HG02571 (cell line): ENCODE data around the gene AGPAT3.

Source experiments
- ATAC-seq: cut with Tn5 transposase; IDR thresholded peaks from one replicate; pipeline ENCODE4 v1.9.1; 2021; ENCODE audit warnings: mild to moderate bottlenecking, moderate library complexity; ENCODE audit not compliant: unreplicated experiment

Gene AGPAT3

DNA sequence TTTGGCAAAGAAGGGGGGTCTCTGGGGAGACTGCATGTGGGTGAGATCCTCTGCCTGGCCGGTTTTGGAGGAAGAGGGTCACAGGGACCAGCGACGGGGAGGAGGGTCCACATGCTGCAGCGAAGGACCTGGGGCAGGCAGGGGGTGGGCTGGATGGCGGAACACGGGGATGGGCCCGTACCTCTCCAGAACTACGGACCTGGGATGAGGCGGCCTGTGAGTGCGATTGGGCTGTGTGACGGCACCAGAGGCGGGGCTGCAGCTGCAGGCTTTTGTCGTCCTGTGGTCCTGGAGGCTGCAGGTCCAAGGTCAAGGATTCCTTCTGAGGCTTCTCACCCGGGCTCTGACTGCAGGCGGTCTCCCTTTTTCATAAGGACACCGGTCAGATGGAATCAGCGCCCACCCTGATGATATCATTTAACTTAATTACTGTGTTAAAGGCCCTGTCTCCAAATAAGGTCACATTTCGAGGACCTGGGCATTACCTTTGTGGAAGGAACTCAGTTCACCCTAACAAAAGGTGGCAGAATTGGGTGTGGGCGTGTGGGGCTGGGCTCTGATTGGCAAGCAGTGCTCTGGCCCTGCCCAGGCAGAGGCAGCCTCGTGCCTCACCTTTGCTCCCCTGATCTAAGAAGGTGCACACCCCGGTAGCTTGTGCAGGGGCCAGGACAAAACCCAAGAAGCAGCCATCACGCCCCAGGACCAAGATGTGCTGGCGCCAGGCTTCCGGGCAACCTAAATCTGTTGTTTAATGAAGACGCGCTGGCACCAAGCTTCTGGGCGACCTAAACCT, 87.1 kb downstream of the AGPAT3 start:
- ATAC-seq, result no peak

DNA sequence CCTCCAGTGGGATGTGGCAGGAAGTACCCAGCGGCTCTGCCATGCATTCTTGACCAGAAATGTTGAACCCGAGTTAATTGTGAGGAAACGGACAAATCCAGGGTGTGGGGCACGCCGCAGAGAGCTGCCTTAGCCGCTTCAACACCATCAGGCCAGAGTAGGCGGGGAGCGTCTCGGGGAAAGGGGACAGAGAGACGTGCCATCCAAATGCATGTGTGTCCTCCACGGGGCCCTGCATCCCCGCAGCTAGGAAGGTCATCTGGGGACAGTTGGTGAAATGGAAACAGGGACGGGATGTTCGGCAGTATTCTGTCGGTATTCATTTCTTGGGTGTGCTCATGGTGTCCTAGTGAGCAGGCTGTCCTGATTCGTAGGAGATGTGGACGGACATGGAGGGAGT, 88.0 kb downstream of the AGPAT3 start:
- no peak for ATAC-seq

- no peak for ATAC-seq
Observed at GRCh38 chr21:43954042-43954441, 89.0 kb downstream of the AGPAT3 start.

DNA sequence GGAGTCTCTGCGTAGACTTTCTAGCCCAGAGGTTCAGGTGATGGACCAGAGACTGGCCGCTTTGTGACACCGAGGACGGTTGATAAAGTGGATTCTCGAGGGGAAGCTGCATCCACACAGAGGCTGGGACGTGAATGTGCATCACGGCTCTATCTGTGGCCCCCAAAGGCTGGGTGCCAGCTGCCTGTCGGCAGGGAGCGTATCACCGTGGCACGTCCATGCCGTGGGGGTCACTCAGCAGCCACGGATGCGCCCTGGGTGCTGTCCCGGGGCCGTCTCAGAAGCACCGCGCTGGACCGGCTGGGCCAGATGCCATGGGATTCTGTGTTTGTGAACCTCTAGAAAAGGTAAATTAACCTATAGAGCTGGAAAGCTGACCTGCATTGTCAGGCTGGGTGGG, 89.9 kb downstream of the AGPAT3 start:
- no peak for ATAC-seq

DNA sequence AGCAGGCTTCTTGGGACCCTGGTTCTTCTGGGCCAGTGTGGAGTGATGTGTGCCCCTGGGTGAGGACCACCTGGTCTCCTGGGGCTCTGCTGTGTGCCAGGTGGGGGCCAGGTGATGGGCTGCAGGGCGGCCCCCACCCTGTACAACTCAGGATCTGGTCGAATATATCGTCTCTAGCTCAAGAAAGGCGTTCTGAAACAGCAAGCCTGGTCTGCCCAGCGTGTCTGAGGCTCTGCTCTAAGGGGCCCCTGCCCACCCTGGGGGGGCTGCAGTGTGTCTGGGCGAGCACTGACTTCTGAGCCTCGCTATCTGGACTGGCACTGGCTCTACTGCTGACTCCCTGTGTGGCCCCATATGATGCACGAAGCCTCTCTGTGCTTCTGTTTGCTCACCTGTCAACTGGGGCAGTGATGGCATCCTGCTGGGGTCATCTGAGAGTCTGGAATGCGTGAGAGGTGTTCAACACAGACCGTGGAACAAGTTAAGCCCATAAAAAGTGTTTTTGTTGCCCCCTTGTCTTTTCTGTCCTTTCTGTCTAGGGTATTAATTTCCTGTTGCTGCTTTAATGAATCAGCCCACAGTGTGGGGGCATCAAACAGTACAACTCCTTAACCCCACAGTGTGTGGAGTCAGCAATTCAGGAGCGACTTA, 91.1 kb downstream of the AGPAT3 start:
- no peak for ATAC-seq

DNA sequence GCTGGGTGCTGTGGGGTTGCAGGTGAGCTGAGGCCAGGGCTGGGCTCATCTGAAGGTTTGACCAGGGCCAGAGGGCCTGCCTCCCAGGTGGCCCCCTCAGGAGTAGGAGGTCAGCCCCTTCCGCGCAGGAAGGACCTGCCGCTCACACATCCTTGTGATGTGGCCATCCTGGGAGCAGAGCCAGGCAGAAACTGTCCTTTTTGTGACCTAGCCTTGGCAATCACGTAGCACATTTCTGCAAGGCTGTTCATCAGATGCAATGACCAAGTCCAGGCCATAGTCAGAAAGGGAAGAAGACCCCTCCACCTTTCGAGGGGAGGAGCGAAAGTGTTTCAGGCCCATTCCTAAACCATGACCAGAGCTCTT, 91.6 kb downstream of the AGPAT3 start:
- ATAC-seq, result no peak

DNA sequence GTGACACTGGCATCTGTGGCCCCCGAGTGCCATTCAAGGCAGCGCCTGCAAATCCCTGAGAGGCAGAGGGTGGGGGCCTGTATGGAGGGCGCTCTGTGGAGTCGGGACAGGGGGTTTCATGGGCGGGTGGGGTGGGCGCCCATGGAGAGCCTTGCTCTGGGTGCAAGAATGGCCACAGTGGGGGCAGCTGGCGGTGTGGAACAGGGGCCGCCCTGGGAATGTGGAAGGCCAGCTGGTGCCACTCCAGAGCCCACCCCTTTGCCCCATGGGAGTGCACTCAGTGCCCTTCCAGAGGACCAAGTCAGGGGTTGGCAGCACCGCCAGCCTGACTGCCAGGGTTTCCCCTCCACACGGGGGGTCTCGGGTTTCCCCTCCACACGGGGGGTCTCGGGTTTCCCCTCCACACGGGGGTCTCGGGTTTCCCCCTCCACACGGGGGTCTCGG, 92.1 kb downstream of the AGPAT3 start:
- ATAC-seq, result no peak

DNA sequence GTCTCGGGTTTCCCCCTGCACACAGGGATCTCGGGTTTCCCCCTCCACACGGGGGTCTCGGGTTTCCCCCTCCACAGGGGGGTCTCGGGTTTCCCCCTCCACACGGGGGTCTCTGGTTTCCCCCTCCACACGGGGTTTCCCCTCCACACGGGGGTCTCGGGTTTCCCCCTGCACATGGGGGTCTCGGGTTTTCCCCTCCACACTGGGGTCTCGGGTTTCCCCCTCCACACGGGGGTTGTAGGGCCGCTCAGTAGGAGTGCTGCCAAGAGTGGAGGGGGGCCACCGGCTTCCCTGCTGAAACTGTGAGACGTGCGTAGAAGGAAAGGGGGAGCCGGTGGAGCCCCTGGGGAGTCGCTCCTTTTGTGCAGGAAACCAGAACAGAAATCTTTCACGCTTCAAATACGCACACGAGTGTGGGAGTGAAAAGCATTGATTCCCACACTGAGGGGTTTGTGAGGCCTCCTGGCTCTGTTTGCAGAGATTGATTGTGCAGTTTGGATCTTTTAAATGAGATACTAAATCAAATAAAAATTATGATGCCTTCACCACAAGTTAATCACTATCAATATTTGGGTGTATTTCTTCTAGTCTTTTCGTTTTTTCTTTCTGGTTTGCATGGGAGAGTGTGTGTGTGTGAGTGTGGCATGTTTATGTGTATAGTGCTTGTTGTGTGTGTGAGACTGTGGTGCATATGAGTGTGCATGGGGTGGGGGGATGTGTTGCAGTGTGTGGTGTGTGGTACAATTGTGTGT, 92.8 kb downstream of the AGPAT3 start:
- ATAC-seq, result no peak

DNA sequence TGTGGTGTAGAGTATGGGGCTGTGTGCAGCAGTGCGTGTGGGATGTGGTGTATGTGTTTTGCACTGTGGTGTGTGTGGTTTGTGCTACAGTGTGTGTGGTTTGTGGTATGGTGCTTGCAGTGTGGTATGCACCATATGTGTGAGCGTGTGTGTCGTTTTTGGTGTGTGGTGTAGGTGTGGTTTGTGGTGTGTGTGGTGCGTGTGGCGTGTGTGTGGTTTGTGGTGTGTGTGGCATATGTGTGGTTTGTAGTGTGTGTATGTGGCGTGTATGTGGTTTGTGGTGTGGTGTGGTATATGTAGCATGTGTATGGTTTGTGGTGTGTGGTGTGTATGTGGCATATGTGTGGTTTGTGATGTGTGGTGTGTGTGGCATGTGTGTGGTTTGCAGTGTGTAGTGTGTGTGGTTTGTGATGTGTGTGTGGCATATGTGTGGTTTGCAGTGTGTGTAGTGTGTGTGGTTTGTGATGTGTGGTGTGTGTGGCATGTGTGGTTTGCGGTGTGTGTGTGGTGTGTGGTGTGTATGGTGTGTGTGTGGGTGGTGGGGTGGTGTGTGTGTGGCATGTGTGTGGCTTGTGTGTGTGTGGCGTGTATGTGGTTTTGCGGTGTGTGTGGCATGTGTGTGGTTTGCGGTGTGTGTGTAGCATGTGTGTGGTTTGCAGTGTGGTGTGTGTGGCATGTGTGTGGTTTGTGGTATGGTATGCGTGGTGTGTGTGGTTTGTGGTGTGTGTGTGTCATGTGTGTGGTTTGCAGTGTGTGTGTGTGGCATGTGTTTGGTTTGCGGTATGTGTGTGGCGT, 93.5 kb downstream of the AGPAT3 start:
- no peak for ATAC-seq

GRCh38 chr21:43959231-43960116, 94.5 kb downstream of the AGPAT3 start:
- no peak for ATAC-seq

- no peak for ATAC-seq
Observed at GRCh38 chr21:43961382-43961909, 96.4 kb downstream of the AGPAT3 start.

DNA sequence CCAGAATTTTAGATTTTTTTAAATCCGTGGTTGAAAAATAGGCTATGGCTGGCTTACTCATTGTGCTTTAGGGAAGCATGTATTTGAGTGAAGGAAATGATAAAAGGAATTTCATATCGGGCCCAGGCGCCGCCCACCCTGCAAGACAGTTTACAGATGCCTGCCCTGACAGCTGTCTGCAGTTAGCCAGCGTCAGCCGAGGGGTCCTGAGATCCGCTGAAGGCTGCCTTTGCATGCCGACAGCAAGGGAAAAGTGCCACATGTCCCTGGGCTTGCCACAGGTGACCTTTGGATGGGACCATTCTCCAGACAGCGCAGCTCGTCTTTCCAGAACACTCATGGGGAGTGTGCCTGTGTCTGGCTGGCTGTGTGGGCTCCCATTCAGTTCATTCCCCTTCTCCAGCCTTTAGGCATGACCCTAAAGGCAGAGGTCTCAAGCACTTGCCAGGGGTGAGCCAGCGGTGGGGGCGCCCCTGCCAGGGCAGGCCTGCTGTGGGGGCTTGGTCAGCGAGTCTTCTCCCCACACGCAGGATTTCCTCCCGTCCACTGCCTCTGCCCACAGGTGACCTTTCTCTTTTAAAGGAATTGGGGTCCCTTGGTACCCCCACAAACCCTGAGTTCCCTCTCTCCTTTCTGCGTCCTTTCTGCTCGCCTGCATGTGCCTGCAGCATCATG, 101.0 kb downstream of the AGPAT3 start:
- no peak for ATAC-seq

DNA sequence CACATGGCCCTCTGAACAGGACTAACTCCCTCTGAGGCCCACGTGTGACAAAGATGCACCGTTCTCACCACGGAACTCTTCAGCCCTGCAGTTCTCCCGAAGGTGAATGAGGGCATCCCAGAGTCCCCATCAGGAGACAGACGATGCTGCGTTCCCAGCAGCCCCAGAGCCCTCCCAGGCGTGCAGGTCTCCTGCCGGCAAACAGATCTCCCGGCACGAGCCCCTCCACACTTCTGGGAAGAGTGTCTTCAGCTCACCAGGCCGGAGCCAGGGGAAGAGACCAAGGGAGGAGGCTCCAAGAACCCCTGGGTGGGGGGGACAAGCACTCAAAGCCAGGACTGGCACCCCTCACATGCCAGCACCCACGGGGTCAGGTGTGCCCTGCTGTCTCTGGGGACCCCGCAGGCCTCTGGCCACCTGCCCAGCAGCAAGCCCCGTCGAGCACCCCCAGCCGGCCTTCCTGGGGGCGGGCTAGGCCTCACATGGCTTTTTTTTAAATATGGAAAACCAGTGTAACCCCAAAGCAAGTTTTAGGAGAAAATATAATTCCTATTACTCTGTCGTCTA, 102.0 kb downstream of the AGPAT3 start:
- no peak for ATAC-seq

- ATAC-seq, result no peak
Observed at GRCh38 chr21:43967981-43968380, 103.0 kb downstream of the AGPAT3 start.

- ATAC-seq, result no peak
Observed at GRCh38 chr21:43968410-43969114, 103.5 kb downstream of the AGPAT3 start.

DNA sequence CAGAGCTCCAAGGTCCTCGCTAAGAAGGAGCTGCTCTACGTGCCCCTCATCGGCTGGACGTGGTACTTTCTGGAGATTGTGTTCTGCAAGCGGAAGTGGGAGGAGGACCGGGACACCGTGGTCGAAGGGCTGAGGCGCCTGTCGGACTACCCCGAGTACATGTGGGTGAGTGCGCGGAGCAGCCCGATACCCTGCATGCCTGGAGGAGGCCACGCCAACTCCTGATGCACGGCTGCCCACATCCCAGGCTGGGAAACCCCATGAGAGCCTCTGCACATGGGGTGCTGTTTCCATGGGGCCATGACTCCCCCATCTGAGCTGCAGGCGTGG, 104.1 kb downstream of the AGPAT3 start:
- ATAC-seq, result no peak

DNA sequence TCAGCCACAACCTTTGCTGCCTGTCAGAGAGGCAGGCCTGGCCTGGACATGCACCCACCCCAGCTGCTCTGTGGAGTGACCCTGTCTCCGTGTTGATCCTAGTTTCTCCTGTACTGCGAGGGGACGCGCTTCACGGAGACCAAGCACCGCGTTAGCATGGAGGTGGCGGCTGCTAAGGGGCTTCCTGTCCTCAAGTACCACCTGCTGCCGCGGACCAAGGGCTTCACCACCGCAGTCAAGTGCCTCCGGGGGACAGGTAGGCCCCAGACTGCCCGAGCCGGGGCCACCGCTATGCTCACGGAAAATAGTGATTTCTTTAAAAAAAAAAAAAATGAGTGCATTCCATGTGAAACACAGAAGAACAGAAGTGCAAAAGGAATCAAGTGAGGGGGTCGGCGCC, 105.5 kb downstream of the AGPAT3 start:
- ATAC-seq, result no peak

DNA sequence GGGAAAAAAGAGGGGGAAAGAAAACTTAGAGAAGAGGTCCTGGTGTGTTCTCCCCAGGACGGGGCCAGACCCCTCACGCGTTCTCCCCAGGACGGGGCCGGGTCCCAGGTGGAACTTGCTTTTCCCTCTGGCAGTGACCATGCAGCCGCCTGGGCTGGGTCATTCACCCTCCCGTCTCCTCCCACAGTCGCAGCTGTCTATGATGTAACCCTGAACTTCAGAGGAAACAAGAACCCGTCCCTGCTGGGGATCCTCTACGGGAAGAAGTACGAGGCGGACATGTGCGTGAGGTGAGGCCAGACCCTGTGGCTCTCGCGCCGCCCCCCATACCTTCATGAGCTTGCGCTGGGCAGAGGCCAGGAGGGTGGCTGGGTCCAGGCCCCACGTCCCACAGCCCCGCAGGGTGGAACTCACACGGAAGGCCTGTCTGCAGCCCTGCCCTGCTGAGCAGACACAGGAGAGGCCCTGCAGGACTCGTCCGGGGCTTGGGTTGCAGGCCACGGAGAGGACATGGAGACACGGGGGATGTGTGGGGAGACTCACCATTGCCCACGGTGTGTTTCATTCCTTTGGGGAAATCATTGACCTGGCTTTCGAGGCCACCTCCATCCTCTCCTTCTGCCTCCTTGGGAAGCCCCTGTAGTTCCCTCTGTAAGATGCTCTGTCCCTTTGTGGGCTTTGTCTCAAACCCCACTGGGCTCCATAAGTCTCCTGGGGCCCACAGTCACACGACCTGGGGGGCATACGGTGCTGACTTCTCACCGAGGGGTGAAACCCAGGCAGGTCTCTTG, 106.4 kb downstream of the AGPAT3 start:
- ATAC-seq, result no peak
